Loucy (cell line): Measurements from ENCODE around the gene DNAAF8.

Experiments used
- H2AFZ ChIP-seq: fragments of 200-600 bp; sonication (generic); 2 replicates; pipeline ENCODE4 v1.6.0; 2016; ENCODE audit warnings: antibody characterized with exemption, mild to moderate bottlenecking, low read length, moderate library complexity
- H3F3A ChIP-seq: fragments of 200-600 bp; 2 replicates; pipeline ENCODE4 v1.6.0; 2016; ENCODE audit warnings: antibody characterized with exemption, low read depth, mild to moderate bottlenecking
- H3K27me3 ChIP-seq: fragments of 200-600 bp; sonication (generic); 2 replicates; pipeline ENCODE4 v1.6.1; 2014; ENCODE audit warnings: low read length, mild to moderate bottlenecking; ENCODE audit not compliant: insufficient read depth, poor library complexity, severe bottlenecking
- H3K36me3 ChIP-seq: fragments of 200-600 bp; sonication (generic); 2 replicates; pipeline ENCODE4 v1.6.1; 2016; ENCODE audit warnings: low read length; ENCODE audit not compliant: insufficient read depth
- H3K4me1 ChIP-seq: fragments of 200-600 bp; sonication (generic); 2 replicates; pipeline ENCODE4 v1.5.1; 2014; ENCODE audit warnings: low read length, mild to moderate bottlenecking; ENCODE audit not compliant: insufficient read depth, poor library complexity, severe bottlenecking
- H3K4me2 ChIP-seq: fragments of 200-600 bp; sonication (generic); 2 replicates; pipeline ENCODE4 v1.6.0; 2014; ENCODE audit warnings: antibody characterized with exemption, low read length, low read depth, mild to moderate bottlenecking; ENCODE audit not compliant: poor library complexity, severe bottlenecking
- H3K4me3 ChIP-seq: fragments of 200-600 bp; sonication (generic); 2 replicates; pipeline ENCODE4 v1.5.1; 2014; ENCODE audit warnings: low read length, mild to moderate bottlenecking, mixed read lengths; ENCODE audit not compliant: poor library complexity, severe bottlenecking
- H3K79me2 ChIP-seq: fragments of 200-600 bp; sonication (generic); 2 replicates; pipeline ENCODE4 v1.6.1; 2014; ENCODE audit warnings: low read length; ENCODE audit not compliant: insufficient read depth
- H3K9ac ChIP-seq: fragments of 200-600 bp; sonication (generic); 2 replicates; pipeline ENCODE4 v1.6.0; 2014; ENCODE audit warnings: mild to moderate bottlenecking, low read depth, low read length, moderate library complexity; ENCODE audit not compliant: poor library complexity, severe bottlenecking
- H3K9me2 ChIP-seq: fragments of 200-600 bp; sonication (generic); replicated peaks from 2 replicates; pipeline ENCODE4 v1.6.1; 2016; ENCODE audit warnings: low read depth, low read length, mixed read lengths
- H3K9me3 ChIP-seq: fragments of 200-600 bp; sonication (generic); 2 replicates; pipeline ENCODE4 v1.6.1; 2014; ENCODE audit warnings: mild to moderate bottlenecking, antibody characterized with exemption, low read length, low read depth; ENCODE audit not compliant: insufficient read depth
- H4K20me1 ChIP-seq: fragments of 200-600 bp; sonication (generic); 2 replicates; pipeline ENCODE4 v1.6.0; 2014; ENCODE audit warnings: antibody characterized with exemption, low read length, mild to moderate bottlenecking; ENCODE audit not compliant: insufficient read depth, poor library complexity, severe bottlenecking
- EZH2phosphoT487 ChIP-seq: fragments of 200-600 bp; IDR thresholded peaks from 2 replicates; pipeline ENCODE4 v1.6.1; 2018; ENCODE audit warnings: antibody characterized with exemption, mild to moderate bottlenecking, moderate library complexity, borderline replicate concordance
- TF ChIP-seq, protein P1 (sequence below): fragments of 200-600 bp; sonication (generic); conservative IDR thresholded peaks from 2 replicates; pipeline ENCODE4 v1.5.1; 2014; ENCODE audit warnings: mild to moderate bottlenecking, antibody characterized with exemption, low read length

Gene DNAAF8

GRCh38 chr16:4788489-4788889, 54.2 kb downstream of the DNAAF8 start:
- H3K36me3 ChIP-seq = no peaks in the 10 kb centered on the region
- no peak for TF ChIP-seq EZH2phosphoT487
- TF ChIP-seq, protein P1, sequence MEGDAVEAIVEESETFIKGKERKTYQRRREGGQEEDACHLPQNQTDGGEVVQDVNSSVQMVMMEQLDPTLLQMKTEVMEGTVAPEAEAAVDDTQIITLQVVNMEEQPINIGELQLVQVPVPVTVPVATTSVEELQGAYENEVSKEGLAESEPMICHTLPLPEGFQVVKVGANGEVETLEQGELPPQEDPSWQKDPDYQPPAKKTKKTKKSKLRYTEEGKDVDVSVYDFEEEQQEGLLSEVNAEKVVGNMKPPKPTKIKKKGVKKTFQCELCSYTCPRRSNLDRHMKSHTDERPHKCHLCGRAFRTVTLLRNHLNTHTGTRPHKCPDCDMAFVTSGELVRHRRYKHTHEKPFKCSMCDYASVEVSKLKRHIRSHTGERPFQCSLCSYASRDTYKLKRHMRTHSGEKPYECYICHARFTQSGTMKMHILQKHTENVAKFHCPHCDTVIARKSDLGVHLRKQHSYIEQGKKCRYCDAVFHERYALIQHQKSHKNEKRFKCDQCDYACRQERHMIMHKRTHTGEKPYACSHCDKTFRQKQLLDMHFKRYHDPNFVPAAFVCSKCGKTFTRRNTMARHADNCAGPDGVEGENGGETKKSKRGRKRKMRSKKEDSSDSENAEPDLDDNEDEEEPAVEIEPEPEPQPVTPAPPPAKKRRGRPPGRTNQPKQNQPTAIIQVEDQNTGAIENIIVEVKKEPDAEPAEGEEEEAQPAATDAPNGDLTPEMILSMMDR = no peak
- H3K27me3 ChIP-seq = no peaks in the 10 kb centered on the region
- H3K79me2 ChIP-seq = no peaks in the 10 kb centered on the region
- H3K4me1 ChIP-seq = no peaks in the 10 kb centered on the region
- H2AFZ ChIP-seq = no peak overlapping the region; the same call in 1 of the 2 replicates
- H3K9ac ChIP-seq = no peak overlapping the region
- H3K9me2 ChIP-seq = no peaks in the 10 kb centered on the region
- H3K4me3 ChIP-seq = no peak overlapping the region
- no peaks in the 10 kb centered on the region for H4K20me1 ChIP-seq
- H3K4me2 ChIP-seq = no peak overlapping the region
- H3K9me3 ChIP-seq = no peaks in the 10 kb centered on the region
- H3F3A ChIP-seq = no peaks in the 10 kb centered on the region

DNA sequence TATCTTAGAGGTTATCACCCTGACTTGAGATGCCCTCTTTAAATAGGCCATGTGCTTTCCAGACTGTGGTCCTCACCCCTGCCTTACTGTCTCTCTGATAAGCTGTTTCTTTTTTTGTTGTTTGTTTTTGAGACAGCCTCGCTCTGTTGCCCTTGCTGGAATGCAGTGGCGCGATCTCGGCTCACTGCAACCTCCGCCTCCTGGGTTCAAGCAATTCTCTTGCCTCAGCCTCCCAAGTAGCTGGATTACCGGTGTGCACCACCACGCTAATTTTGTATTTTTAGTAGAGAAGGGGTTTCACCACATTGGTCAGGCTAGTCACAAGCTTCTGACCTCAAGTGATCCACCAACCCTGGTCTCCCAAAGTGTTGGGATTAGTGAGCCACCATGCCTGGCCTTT, 54.6 kb downstream of the DNAAF8 start:
- no peak overlapping the region for H3K9ac ChIP-seq

DNA sequence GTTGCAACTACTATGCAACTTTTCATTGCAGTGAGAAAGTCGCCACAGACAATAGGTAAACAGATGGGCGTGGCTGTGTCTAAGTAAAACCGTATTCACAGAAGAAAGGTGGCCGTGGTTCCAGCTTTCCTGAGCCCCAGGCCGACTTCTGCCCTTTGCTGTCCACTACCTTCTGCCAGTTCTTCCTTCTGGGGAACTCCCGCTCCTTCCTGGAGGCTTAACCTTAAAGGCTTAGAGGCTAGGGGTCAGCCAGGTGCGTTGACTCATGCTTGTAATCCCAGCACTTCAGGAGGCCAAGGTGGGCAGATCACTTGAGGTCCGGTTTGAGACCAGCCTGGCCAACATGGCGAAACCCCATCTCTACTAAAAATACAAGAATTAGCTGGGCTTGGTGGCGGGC, 55.9 kb downstream of the DNAAF8 start:
- no peaks in the 10 kb centered on the region for H3K79me2 ChIP-seq
- no peaks in the 10 kb centered on the region for H3K36me3 ChIP-seq
- no peak overlapping the region for H2AFZ ChIP-seq
- H3K4me1 ChIP-seq = no peaks in the 10 kb centered on the region
- no peaks in the 10 kb centered on the region for H3K9me2 ChIP-seq
- no peak overlapping the region for H3K4me2 ChIP-seq
- TF ChIP-seq EZH2phosphoT487 = no peak
- TF ChIP-seq, protein P1 = no peak
- H3K9ac ChIP-seq = no peak overlapping the region
- H3K27me3 ChIP-seq = no peaks in the 10 kb centered on the region
- H3K9me3 ChIP-seq = no peaks in the 10 kb centered on the region
- H3K4me3 ChIP-seq = no peak overlapping the region
- H3F3A ChIP-seq = no peaks in the 10 kb centered on the region
- H4K20me1 ChIP-seq = no peaks in the 10 kb centered on the region

More for the DNA sequence above, 54.6 kb downstream of the DNAAF8 start:
- H3K79me2 ChIP-seq = no peaks in the 10 kb centered on the region
- no peaks in the 10 kb centered on the region for H3F3A ChIP-seq
- no peaks in the 10 kb centered on the region for H3K9me2 ChIP-seq
- no peaks in the 10 kb centered on the region for H3K9me3 ChIP-seq
- H3K4me1 ChIP-seq = no peaks in the 10 kb centered on the region
- no peak overlapping the region for H2AFZ ChIP-seq
- H3K4me2 ChIP-seq = no peak overlapping the region
- TF ChIP-seq EZH2phosphoT487 = no peak
- TF ChIP-seq, protein P1 = no peak
- H3K4me3 ChIP-seq = no peak overlapping the region
- no peaks in the 10 kb centered on the region for H3K36me3 ChIP-seq
- H3K27me3 ChIP-seq = no peaks in the 10 kb centered on the region
- H4K20me1 ChIP-seq = no peaks in the 10 kb centered on the region
